ENCODE measurements around the gene PPP2R2B.

PPP2R2B gene

GRCh38 chr5:146754621-146755020, 123.9 kb downstream of the PPP2R2B start:
- H3K4me3 ChIP-seq (ENCODE audit: low read depth in 1 of 5, low read length in 5 of 5), result no peak overlapping the region
- no peak overlapping the region for H3K27ac ChIP-seq (ENCODE audit: low read depth, low read length)
- no peaks in the 10 kb centered on the region for H3K4me1 ChIP-seq (ENCODE audit: control insufficient read depth in 5 of 5, insufficient read depth in 5 of 5, low read length in 5 of 5)
- H3K36me3 ChIP-seq (ENCODE audit: control insufficient read depth in 5 of 5, insufficient read depth in 5 of 5, low read length in 5 of 5), result no peaks in the 10 kb centered on the region
- no peak overlapping the region for H3K9ac ChIP-seq (ENCODE audit: low read length in 5 of 5)
- no peaks in the 10 kb centered on the region for H3K9me3 ChIP-seq (ENCODE audit: control insufficient read depth in 5 of 5, low read length in 5 of 5)
- H3K27me3 ChIP-seq (ENCODE audit: control insufficient read depth in 5 of 5, insufficient read depth in 4 of 5, low read length in 5 of 5), result no peaks in the 10 kb centered on the region

GRCh38 chr5:146753641-146754040, 124.9 kb downstream of the PPP2R2B start:
- Histone ChIP-seq H3K27ac (ENCODE audit: low read depth, low read length) (no peak overlapping the region), H3K9me3 (ENCODE audit: control insufficient read depth in 5 of 5, low read length in 5 of 5) (no peaks in the 10 kb centered on the region), H3K9ac (ENCODE audit: low read length in 5 of 5) (no peak overlapping the region), H3K4me3 (ENCODE audit: low read depth in 1 of 5, low read length in 5 of 5) (no peak overlapping the region), H3K36me3 (ENCODE audit: control insufficient read depth in 5 of 5, insufficient read depth in 5 of 5, low read length in 5 of 5) (no peaks in the 10 kb centered on the region), H3K27me3 (ENCODE audit: control insufficient read depth in 5 of 5, insufficient read depth in 4 of 5, low read length in 5 of 5) (no peaks in the 10 kb centered on the region), H3K4me1 (ENCODE audit: control insufficient read depth in 5 of 5, insufficient read depth in 5 of 5, low read length in 5 of 5) (no peaks in the 10 kb centered on the region)

GRCh38 chr5:146751781-146752401, 126.7 kb downstream of the PPP2R2B start:
- Histone ChIP-seq H3K4me3 (ENCODE audit: low read depth in 1 of 5, low read length in 5 of 5) (no peak overlapping the region), H3K36me3 (ENCODE audit: control insufficient read depth in 5 of 5, insufficient read depth in 5 of 5, low read length in 5 of 5) (no peaks in the 10 kb centered on the region), H3K4me1 (ENCODE audit: control insufficient read depth in 5 of 5, insufficient read depth in 5 of 5, low read length in 5 of 5) (no peaks in the 10 kb centered on the region), H3K27ac (ENCODE audit: low read depth, low read length) (no peak overlapping the region), H3K27me3 (ENCODE audit: control insufficient read depth in 5 of 5, insufficient read depth in 4 of 5, low read length in 5 of 5) (no peaks in the 10 kb centered on the region), H3K9me3 (ENCODE audit: control insufficient read depth in 5 of 5, low read length in 5 of 5) (no peaks in the 10 kb centered on the region), H3K9ac (ENCODE audit: low read length in 5 of 5) (no peak overlapping the region)

- no peak overlapping the region for H3K4me3 ChIP-seq (ENCODE audit: low read depth in 1 of 5, low read length in 5 of 5)
- no peaks in the 10 kb centered on the region for H3K9me3 ChIP-seq (ENCODE audit: control insufficient read depth in 5 of 5, low read length in 5 of 5)
- no peak overlapping the region for H3K9ac ChIP-seq (ENCODE audit: low read length in 5 of 5)
- H3K4me1 ChIP-seq (ENCODE audit: control insufficient read depth in 5 of 5, insufficient read depth in 5 of 5, low read length in 5 of 5), result no peaks in the 10 kb centered on the region
- no peaks in the 10 kb centered on the region for H3K27me3 ChIP-seq (ENCODE audit: control insufficient read depth in 5 of 5, insufficient read depth in 4 of 5, low read length in 5 of 5)
- H3K27ac ChIP-seq (ENCODE audit: low read depth, low read length), result no peak overlapping the region
- no peaks in the 10 kb centered on the region for H3K36me3 ChIP-seq (ENCODE audit: control insufficient read depth in 5 of 5, insufficient read depth in 5 of 5, low read length in 5 of 5)
Measured at GRCh38 chr5:146751054-146751453, 127.5 kb downstream of the PPP2R2B start.

GRCh38 chr5:146748533-146748932, 130.0 kb downstream of the PPP2R2B start:
- H3K4me3 ChIP-seq (ENCODE audit: low read depth in 1 of 5, low read length in 5 of 5), result no peak overlapping the region
- no peak overlapping the region for H3K9ac ChIP-seq (ENCODE audit: low read length in 5 of 5)
- H3K27me3 ChIP-seq (ENCODE audit: control insufficient read depth in 5 of 5, insufficient read depth in 4 of 5, low read length in 5 of 5), result no peaks in the 10 kb centered on the region
- no peaks in the 10 kb centered on the region for H3K9me3 ChIP-seq (ENCODE audit: control insufficient read depth in 5 of 5, low read length in 5 of 5)
- no peak overlapping the region for H3K27ac ChIP-seq (ENCODE audit: low read depth, low read length)
- no peaks in the 10 kb centered on the region for H3K36me3 ChIP-seq (ENCODE audit: control insufficient read depth in 5 of 5, insufficient read depth in 5 of 5, low read length in 5 of 5)
- H3K4me1 ChIP-seq (ENCODE audit: control insufficient read depth in 5 of 5, insufficient read depth in 5 of 5, low read length in 5 of 5), result no peaks in the 10 kb centered on the region

GRCh38 chr5:146745931-146746577, 132.5 kb downstream of the PPP2R2B start:
- Histone ChIP-seq H3K36me3 (ENCODE audit: control insufficient read depth in 5 of 5, insufficient read depth in 5 of 5, low read length in 5 of 5) (no peaks in the 10 kb centered on the region), H3K9me3 (ENCODE audit: control insufficient read depth in 5 of 5, low read length in 5 of 5) (no peaks in the 10 kb centered on the region), H3K4me1 (ENCODE audit: control insufficient read depth in 5 of 5, insufficient read depth in 5 of 5, low read length in 5 of 5) (no peaks in the 10 kb centered on the region), H3K9ac (ENCODE audit: low read length in 5 of 5) (no peak overlapping the region), H3K27ac (ENCODE audit: low read depth, low read length) (no peak overlapping the region), H3K27me3 (ENCODE audit: control insufficient read depth in 5 of 5, insufficient read depth in 4 of 5, low read length in 5 of 5) (no peaks in the 10 kb centered on the region), H3K4me3 (ENCODE audit: low read depth in 1 of 5, low read length in 5 of 5) (no peak overlapping the region)

GRCh38 chr5:146744068-146744745, 134.3 kb downstream of the PPP2R2B start:
- Histone ChIP-seq H3K4me1 (ENCODE audit: control insufficient read depth in 5 of 5, insufficient read depth in 5 of 5, low read length in 5 of 5) (no peaks in the 10 kb centered on the region), H3K27ac (ENCODE audit: low read depth, low read length) (no peak overlapping the region), H3K4me3 (ENCODE audit: low read depth in 1 of 5, low read length in 5 of 5) (no peak overlapping the region), H3K27me3 (ENCODE audit: control insufficient read depth in 5 of 5, insufficient read depth in 4 of 5, low read length in 5 of 5) (no peaks in the 10 kb centered on the region), H3K9me3 (ENCODE audit: control insufficient read depth in 5 of 5, low read length in 5 of 5) (no peaks in the 10 kb centered on the region), H3K9ac (ENCODE audit: low read length in 5 of 5) (no peak overlapping the region), H3K36me3 (ENCODE audit: control insufficient read depth in 5 of 5, insufficient read depth in 5 of 5, low read length in 5 of 5) (no peaks in the 10 kb centered on the region)

GRCh38 chr5:146734936-146735577, 143.5 kb downstream of the PPP2R2B start:
- no peaks in the 10 kb centered on the region for H3K27me3 ChIP-seq (ENCODE audit: control insufficient read depth in 5 of 5, insufficient read depth in 4 of 5, low read length in 5 of 5)
- no peaks in the 10 kb centered on the region for H3K36me3 ChIP-seq (ENCODE audit: control insufficient read depth in 5 of 5, insufficient read depth in 5 of 5, low read length in 5 of 5)
- no peak overlapping the region for H3K4me3 ChIP-seq (ENCODE audit: low read depth in 1 of 5, low read length in 5 of 5)
- no peak overlapping the region for H3K9ac ChIP-seq (ENCODE audit: low read length in 5 of 5)
- no peak overlapping the region for H3K27ac ChIP-seq (ENCODE audit: low read depth, low read length)
- H3K4me1 ChIP-seq (ENCODE audit: control insufficient read depth in 5 of 5, insufficient read depth in 5 of 5, low read length in 5 of 5), result no peaks in the 10 kb centered on the region
- H3K9me3 ChIP-seq (ENCODE audit: control insufficient read depth in 5 of 5, low read length in 5 of 5), result no peaks in the 10 kb centered on the region

GRCh38 chr5:146732962-146733361, 145.6 kb downstream of the PPP2R2B start:
- no peaks in the 10 kb centered on the region for H3K36me3 ChIP-seq (ENCODE audit: control insufficient read depth in 5 of 5, insufficient read depth in 5 of 5, low read length in 5 of 5)
- no peak overlapping the region for H3K4me3 ChIP-seq (ENCODE audit: low read depth in 1 of 5, low read length in 5 of 5)
- peaks cover 0 to 14% (median 8%) of the 10 kb centered on the region in 5 donors for H3K9me3 ChIP-seq (ENCODE audit: control insufficient read depth in 5 of 5, low read length in 5 of 5)
- H3K4me1 ChIP-seq (ENCODE audit: control insufficient read depth in 5 of 5, insufficient read depth in 5 of 5, low read length in 5 of 5), result no peaks in the 10 kb centered on the region
- no peaks in the 10 kb centered on the region for H3K27me3 ChIP-seq (ENCODE audit: control insufficient read depth in 5 of 5, insufficient read depth in 4 of 5, low read length in 5 of 5)
- no peak overlapping the region for H3K9ac ChIP-seq (ENCODE audit: low read length in 5 of 5)
- H3K27ac ChIP-seq (ENCODE audit: low read depth, low read length), result no peak overlapping the region
